GM19438 (cell line): ENCODE measurements around the gene OR56A3.

Experiments used
- ATAC-seq: cut with Tn5 transposase; IDR thresholded peaks from one replicate; pipeline ENCODE4 v1.9.1; 2021; ENCODE audit warnings: low read depth; ENCODE audit not compliant: unreplicated experiment

OR56A3 gene

GRCh38 chr11:5968394-5968793 is 26.3 kb downstream of the OR56A3 start, which contains the start of gene OR56A5:
TSS of gene OR56A5 (minus strand) at chr11:5968494. CDS start at chr11:5968494, 0 bp downstream.
- ATAC-seq = no peak

- no peak for ATAC-seq
These were observed 31.5 kb downstream of the OR56A3 start for GRCh38 chr11:5973530-5973929.

- no peak for ATAC-seq
These were observed 41.4 kb downstream of the OR56A3 start for GRCh38 chr11:5983443-5983842.

GRCh38 chr11:5986885-5987284 is 44.8 kb downstream of the OR56A3 start, which contains the start of gene OR52L1:
TSS of gene OR52L1 (minus strand) at chr11:5986985. CDS start at chr11:5986930, 55 bp downstream.
- ATAC-seq = no peak

- ATAC-seq = no peak
These were observed 47.2 kb downstream of the OR56A3 start for GRCh38 chr11:5989203-5989602.

- ATAC-seq = no peak
These were observed 50.1 kb downstream of the OR56A3 start for GRCh38 chr11:5992150-5992549.

GRCh38 chr11:5992604-5993251 is 50.7 kb downstream of the OR56A3 start:
- ATAC-seq = no peak

GRCh38 chr11:5994791-5995190 is 52.7 kb downstream of the OR56A3 start:
- ATAC-seq = no peak
